Adipocyte (in vitro differentiated cells): Measurements from ENCODE around the gene ITGA4.

Source experiments
- DNase-seq: peaks from one replicate; pipeline ENCODE4 v3.0.0-alpha.2; 2015; ENCODE audit warnings: low read depth
- H3K27me3 ChIP-seq: replicated peaks from 2 replicates; pipeline ENCODE4 v1.7.0; 2013; ENCODE audit warnings: mild to moderate bottlenecking, low read length, moderate library complexity; ENCODE audit not compliant: control insufficient read depth, insufficient read depth
- H3K36me3 ChIP-seq: 2 replicates; pipeline ENCODE4 v1.7.0; 2013; ENCODE audit warnings: low read length, mild to moderate bottlenecking, moderate library complexity; ENCODE audit not compliant: control insufficient read depth, insufficient read depth, severe bottlenecking
- H3K4me1 ChIP-seq: 2 replicates; pipeline ENCODE4 v1.7.0; 2013; ENCODE audit warnings: mild to moderate bottlenecking, low read length, moderate library complexity; ENCODE audit not compliant: control insufficient read depth, insufficient read depth
- H3K4me3 ChIP-seq: 2 replicates; pipeline ENCODE4 v1.7.0; 2013; ENCODE audit warnings: mild to moderate bottlenecking, low read length, moderate library complexity
- H3K9ac ChIP-seq: 2 replicates; pipeline ENCODE4 v1.7.0; 2013; ENCODE audit warnings: mild to moderate bottlenecking, low read length, moderate library complexity
- H3K9me3 ChIP-seq: 2 replicates; pipeline ENCODE4 v1.7.0; 2013; ENCODE audit warnings: mild to moderate bottlenecking, low read length, moderate library complexity; ENCODE audit not compliant: control insufficient read depth

The ITGA4 gene

GRCh38 chr2:181576431-181576830 is 119.2 kb downstream of the ITGA4 start:
- Histone ChIP-seq H3K4me3 (no peak overlapping the region), H3K9me3 (no peaks in the 10 kb centered on the region), H3K27me3 (no peaks in the 10 kb centered on the region), H3K4me1 (no peaks in the 10 kb centered on the region), H3K36me3 (no peaks in the 10 kb centered on the region), H3K9ac (no peak overlapping the region)
- no peak for DNase-seq

GRCh38 chr2:181578829-181579228 is 121.6 kb downstream of the ITGA4 start:
- H3K36me3 ChIP-seq, result no peaks in the 10 kb centered on the region
- no peak for DNase-seq
- no peaks in the 10 kb centered on the region for H3K9me3 ChIP-seq
- H3K4me3 ChIP-seq, result no peak overlapping the region
- no peak overlapping the region for H3K9ac ChIP-seq
- no peaks in the 10 kb centered on the region for H3K4me1 ChIP-seq
- H3K27me3 ChIP-seq, result peaks cover 4% of the 10 kb centered on the region

GRCh38 chr2:181581534-181581933 is 124.3 kb downstream of the ITGA4 start:
- Histone ChIP-seq H3K36me3 (no peaks in the 10 kb centered on the region), H3K9me3 (no peaks in the 10 kb centered on the region), H3K9ac (no peak overlapping the region), H3K27me3 (peaks cover 4% of the 10 kb centered on the region), H3K4me3 (no peak overlapping the region), H3K4me1 (no peaks in the 10 kb centered on the region)
- DNase-seq, result no peak

DNA sequence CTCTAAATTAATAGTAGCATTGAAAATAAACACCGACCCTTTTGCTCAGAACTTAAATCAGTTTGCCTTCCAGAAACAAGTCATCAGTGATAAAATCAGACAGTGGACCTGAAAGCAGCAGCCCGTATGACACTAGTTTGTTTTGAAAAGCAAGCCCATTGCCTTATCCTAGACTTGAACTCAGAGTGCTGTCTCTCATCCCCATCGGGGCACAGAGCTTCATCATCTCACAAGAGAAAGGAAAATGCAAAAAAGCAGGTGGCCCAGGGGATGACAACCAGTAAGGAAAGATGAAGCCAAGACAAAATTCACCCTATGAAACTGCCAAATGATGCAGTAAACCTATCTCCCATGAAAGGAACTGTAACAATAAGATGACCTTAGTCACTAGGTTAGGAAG is 128.5 kb downstream of the ITGA4 start:
- Histone ChIP-seq H3K4me3 (no peak overlapping the region), H3K36me3 (no peaks in the 10 kb centered on the region), H3K4me1 (no peaks in the 10 kb centered on the region), H3K9me3 (no peaks in the 10 kb centered on the region), H3K9ac (no peak overlapping the region), H3K27me3 (peaks cover 4% of the 10 kb centered on the region)
- no peak for DNase-seq
